NCI-H446 (cell line): ENCODE measurements around the gene RPP25.
"Not testable (repeated sequence)": the region's sequence is repeated elsewhere in the genome, so short reads cannot be mapped to it uniquely, and the experiment has no call there.

Source experiments
- DNase-seq, 2 experiments: peaks; one replicate each; lab custom pipeline; 2025; lab: John Stamatoyannopoulos, UW

RPP25 gene

DNA sequence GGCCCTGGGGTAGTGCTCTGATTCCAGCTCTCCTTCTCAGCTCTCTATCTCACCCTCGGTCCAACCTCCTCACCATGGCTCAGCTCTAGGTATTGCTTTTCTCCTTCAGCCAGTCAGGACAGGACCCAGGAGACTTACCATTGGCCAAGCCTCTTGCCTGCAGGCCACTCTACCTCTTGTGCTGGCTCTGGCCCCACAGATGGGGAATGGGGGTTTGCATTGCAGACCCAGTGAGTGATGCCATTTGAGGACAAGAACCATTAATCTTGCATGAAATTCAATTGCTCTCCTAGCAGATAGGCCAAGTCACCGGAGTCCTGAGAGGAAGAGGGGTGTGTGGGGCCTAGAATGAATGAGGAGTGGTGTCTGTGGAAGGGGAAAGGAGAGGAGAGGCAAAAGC lies 6.1 kb upstream of the RPP25 start:
- DNase-seq: no peak

DNA sequence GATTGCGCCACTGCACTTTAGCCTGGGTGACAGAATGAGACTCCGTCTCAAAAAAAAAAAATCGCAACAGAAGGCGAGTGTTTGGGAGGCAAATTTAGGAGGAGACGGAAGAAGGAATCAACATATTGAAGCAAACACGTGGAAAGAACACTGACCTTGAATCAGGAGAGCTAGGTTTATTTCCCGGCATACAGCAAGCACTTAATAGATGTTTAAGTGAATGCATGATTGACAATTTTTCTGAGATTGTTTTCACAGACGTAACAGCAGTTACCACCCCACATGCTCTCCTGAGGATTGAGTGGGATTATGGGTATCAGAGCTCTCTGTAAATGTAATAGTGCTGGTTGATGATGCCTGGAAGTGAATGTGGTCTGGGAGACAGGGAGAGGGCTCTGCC lies 5.6 kb upstream of the RPP25 start:
- no peak for DNase-seq

DNA sequence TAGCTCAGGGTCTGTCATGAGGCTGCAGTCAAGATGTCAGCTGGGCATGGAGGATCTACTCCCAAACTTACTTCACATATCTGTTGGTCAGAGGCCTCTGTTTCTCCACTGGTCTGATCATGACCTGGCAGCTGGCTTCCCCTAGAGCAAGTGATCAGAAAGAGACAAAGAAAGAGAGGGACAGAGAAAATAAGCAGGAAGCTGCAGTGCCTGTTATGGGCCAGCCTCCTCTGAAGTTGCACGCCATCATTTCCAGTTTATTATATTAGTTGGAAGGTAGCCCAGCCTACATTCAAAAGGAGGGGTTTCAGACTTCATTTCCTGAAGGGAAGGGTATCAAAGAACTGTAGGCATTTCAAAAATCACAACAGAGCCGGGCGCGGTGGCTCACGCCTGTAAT lies 5.0 kb upstream of the RPP25 start:
- no peak for DNase-seq

DNA sequence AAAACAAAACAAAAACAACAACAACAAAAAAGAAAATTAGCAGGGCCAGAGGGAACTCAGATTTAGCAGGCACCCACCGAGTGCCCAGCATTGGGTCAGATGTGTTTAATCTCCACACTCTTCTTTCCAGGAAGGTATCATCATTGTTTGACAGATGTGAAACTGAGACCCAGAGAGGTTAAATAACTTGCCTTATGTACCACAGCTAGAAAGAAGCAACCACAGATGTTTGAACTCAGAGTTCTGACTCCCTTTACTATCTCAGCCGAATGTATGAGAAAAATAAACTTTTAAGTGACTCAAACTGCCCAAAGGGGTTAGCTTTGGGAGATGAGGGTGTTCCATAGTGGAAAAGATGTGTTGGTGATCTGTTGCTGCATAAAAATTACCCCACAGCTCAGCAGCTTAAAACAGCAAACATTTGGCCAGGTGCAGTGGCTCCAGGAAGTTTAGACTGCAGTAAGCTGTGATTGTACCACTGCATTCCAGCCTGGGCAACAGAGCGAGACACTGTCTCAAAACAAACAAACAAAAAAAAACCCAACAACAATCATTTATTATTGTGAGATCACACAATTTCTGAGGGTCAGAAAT lies 4.5 kb upstream of the RPP25 start:
- DNase-seq: no peak

DNA sequence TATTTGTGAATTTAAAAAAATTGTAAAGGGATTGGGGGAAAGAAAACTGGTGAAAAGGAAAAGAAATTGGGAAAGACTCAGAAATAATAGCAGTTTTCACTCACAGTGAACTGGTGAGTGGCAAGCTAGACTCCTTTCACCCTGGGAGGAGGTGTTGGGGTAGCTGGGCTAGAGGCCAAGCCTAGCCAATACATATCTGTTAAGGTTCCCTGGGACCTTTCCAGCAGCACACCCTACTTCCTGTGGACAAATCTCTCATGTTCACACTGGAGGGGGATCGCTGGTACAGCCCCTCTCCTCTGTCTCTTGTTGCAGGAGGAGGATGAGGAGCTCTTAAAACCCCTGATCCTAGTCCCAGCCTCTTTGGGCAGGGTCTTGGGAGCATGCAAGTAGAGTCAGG lies 3.7 kb upstream of the RPP25 start:
- no peak for DNase-seq

DNA sequence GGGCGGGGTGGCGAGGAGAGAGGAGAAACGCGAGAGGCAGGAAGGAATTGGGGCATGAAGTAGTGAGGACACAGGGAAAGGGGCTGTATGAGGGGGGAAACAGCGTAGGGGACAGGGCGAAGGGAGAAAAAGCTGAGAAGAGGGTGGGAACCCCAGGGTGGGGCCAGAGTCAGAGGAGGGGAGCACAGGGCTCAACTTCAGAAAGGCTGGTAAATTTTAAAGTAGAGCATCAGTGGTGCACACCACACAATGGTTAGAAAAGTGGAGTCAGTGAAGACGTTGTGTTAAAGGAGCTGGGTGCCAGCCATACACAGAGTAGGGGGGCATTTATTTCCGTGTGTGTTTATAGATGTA lies 3.0 kb upstream of the RPP25 start:
- DNase-seq: no peak

DNA sequence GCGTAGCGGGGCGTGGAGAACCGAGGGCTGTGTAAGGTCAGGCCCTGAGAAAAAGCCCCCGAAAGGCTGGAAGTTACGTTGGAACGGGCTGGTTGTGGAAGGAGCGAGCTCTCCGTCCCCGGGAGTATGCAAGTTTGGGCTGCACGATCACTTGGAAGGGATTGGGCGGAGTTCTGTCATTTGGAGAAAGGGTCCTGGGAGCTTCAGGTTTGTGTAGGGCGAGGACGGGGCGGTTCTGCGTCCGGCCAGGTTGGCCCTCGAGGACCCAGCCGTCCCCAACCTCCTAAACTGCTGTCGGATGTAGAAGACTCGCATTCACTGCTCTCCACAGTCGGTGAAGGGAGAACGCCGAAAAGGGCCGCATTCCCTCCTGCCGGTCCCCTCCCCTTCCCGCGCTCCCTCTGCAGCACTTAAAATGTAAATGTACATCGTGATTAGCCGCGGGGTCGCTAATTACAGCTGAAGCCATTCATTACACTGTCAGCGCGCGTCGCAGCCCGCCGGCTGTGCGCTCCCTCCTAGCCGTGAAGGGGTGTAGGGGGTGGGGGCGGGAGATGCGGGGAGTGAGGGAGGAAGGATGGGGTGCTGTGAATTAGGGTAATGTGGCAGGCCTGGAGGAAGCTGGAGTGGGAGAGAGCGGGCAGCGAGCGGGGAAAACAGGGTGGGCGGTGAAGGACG lies 2.5 kb upstream of the RPP25 start:
- no peak for DNase-seq

DNA sequence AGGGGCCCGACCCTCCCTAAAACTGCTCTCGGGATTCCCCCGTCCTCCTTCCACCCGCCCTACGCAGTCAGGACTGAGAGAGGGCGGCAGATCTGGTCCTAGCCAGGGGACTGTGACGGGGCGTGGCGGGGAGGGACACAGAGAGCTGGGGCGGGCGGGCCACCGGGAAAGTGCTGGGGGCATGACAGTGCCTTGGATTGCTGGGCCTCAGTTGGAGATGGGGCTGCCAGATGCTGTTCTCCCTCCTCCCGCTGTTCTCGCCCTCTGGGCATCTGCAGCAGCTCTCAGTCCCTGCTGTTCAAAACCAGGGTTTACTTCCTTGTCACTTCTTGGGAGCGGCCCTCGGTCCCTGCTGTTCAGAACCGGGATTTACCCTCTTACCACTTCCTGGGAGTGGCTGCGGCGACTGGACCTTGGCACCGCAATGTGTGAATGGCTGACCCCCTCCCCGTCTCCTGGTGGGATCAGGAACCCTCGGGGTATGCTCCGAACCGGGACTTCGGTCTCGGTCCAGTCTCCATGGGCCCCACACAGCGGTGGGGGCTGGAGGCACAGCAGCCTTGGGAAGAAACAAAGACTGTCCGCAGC lies 1.8 kb upstream of the RPP25 start:
- no peak for DNase-seq

DNA sequence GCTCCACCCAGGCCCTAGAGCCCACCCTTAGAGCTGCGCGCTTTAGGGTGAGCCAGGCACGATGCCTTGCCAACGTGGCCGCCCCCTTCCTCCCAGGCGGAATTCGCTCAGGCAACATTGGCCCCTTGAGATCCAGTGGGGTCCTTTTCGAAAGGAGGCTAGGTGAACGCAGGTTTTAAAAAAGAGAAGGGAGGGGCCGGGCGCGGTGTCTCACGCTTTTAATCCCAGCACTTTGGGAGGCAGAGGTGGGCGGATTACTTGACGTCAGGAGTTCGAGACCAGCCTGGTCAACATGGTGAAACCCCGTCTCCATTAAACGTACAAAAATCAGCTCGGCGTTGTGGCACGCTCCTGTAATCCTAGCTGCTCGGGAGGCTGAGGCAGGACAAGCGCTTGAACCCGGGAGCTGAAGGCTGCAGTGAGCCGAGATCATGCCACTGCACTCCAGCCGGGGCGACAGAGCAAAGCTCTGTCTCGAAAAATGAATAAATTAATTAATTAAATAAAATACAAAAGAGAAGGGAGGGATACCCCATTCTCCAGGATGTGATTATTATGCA lies 984 bp upstream of the RPP25 start:
- DNase-seq: no peak

DNA sequence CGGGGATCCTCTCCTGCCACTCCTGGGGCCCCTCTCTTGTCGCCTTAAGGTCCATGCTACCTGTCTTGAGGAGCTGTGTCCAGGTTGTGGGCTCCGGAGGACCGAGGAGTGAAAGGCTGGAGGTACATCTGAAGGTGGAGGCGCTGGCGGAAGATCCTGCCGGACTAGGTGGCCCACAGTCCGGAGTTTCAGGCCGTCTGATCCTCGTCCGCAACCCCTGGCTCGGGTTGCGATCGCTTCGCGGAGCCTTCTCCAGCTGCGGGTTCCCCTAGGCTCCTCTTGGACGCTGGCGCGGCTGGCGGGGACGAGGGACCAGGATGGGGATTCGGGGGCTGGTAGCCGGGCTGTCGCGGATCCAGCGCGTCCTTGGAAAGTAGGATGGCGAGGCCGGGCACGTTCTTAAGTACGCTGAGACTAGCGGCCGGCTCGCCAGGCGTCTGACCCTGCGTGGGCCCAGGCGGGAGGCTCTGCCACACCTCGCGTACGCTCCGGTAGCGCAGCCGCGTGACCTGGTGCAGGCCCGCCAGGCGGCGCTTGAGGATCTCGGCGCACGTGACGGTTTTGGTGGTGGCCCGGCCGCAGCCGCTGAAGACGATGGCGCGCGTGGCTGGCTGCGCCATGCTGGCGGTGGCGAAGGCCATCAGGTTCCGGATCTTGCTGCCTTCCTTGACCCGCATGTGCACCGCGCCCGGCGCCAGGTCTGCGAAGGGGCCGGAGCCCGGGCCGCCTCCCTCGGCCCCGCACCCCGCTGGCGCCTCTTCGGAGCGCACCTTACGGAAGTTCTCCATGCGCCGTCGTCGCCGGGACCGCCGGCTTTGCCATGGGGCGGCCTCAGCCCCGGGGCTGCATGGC lies 550 bp downstream of the RPP25 start:
- peak; percentile 64 to 77 for DNase-seq

DNA sequence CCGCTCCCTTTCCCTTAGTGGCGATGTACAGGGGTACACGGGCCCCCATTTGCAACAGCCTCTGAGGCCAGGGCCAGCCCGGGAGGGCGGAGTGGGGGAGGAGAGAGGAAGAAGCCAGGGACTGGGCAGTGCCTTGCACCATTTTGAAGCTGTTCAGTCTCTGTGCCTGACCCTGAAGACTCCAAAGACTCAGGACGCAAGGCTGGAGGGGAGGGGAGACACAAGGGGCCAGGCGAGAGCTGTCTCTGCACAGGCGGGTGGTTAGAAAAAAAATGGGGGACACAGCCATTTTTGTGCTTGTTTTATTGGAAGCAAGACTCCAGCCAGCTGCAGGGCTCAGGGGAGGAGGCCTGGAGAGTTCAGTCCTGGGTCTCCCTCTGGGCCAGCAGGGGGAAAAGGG lies 1.6 kb downstream of the RPP25 start:
- DNase-seq: no peak

DNA sequence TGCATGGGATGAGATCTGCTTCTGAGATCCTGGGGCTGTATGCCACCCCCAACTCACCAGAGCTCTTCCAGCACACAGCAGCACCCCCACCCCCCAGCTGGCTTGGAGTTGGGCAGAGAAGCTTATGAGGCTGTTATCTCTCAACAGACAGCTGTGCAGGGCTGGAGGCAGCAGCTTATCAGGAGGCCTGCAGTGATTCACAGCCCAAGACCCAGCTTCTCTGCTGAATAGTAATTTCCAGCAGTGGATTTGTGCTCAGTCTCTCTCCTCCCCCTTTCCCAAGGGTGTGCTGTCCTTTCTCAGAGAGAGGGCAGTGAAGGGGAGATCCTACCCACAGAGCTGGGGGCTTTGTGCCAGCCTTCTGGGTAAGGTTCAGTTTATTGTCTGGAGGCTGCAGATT lies 2.1 kb downstream of the RPP25 start:
- DNase-seq: no peak

DNA sequence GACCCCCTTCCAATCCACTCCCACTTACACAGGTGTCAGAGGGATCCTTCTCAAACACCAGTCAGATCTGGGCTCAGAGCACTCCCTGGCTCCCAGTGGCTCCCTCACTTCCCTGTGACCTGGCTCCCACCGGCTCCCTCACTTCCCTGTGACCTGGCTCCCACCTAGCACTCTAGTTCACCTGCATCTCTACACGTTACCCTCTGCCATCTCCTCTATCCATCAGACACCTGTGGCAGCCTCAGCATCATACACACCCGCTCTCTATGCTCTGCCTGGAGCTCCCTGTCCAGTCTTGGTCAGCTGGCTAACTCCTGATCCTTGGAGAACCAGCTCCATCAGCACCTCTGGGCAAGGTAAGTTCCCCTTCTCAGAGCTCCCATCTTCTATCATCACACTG lies 5.6 kb downstream of the RPP25 start:
- no peak for DNase-seq

DNA sequence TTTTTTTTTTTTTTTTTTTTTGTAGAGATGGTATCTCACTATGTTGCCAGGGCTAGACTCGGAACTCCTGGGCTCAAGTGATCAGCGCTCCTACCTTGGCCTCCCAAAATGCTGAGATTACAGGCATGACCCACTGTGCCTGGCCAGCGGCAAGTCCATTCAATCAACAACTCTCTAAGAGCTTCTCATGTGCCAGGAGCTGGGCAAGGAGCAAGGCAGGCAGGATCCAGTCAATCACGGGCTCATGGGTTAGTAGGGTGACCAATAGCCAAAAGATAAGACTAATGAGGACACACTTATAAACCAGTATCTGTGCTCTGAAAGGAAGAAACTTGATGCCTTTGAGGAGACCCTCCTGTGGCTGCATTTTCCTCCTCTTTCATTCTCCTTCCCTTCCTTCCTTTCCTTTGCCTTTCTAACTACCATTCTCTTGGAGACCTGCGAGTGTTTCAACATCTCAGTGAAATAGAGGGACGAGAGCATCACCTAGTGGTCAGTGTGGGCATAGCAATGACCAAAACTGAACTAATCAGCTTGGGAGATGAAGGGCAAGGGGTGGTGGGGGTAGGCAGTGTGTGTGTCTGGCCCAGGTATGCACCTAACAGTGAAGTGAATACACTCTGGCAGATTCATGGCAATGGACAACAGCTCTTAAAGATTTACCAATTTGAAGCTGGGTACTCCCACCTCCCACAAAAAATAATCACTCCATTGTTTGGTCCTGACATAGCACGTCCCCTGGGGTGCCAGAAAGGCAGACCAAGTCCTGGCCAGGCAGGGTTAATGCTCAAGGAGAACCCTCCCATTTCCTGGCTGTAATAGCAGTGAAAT lies 6.3 kb downstream of the RPP25 start:
- peak; percentile 68 to 74 for DNase-seq

DNA sequence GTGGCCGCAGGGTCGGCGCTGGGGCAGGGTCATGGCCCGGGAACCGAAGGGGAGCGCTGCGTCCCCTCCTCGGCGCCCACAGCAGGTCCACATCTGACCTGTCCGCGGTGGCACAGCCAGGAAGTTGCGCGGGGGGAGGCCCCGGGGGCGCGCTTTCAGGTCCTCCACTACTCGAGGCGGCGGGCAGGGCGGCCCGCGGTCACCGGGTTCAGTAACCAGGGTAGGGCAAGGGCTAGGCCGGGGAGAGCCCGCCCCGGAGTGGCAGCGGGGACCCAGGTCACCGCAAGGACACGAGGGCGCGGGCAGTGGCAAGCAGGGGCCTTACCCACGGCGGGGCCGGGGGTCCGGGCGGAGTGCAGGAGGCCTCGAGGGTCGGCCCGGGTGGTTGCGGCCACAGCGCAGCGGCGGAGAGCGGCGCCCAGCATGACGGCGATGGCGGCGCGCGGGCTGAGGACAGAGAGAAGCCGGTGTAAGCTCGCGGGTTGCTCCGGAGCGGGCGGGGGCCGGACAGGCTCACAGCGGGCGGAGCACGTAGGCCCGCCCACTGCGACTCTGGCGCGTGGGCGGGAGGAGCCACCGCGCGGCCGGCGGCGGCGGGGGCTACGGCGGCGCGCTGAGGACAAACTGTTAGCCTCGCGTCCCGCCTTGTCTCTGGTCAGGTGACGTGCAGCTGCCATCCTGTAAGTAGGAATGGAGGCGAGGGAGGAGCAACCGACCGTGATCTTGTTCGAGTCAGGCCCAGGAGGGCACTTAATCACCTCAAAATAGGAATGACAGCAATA lies 18.8 kb downstream of the RPP25 start, which contains the start of gene COX5A:
COX5A (minus strand) TSS at position 484 of the 782 bp plus-strand sequence; CDS start at position 425, 59 bp downstream.
- DNase-seq: peak; percentile 81 to 95

DNA sequence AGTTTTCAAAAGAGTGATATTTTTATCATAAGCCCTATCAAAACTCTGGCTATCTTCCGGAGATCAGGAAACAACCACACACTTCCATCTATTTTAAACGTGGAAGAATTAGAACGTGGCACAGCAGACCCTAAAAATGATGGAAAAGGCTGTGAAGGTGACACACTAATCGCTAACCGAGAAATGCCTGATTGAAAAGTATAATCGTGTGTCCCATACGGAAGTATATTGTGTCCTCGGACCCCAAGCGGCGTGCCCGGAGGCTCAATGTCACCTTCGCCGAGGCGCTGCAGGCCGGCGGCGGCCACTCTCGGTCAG lies 19.3 kb downstream of the RPP25 start:
- no peak for DNase-seq

DNA sequence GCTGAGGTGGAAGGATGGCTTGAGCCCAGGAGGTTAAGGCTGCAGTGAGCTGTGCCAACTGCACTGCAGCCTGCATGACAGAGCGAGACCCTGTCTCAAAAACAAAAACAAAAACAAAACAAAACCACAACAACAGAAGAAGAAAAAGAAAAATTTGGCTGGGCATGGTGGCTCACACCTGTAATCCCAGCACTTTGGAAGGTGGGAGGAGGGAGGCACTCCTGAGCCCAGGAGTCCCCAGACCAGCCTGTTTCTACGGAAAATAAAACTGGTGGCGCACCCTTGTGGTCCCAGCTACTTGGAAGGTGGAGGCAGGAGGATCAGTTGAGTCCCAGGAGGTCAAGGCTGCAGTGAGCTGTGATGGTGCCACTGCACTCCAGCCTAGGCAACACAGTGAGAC lies 21.4 kb downstream of the RPP25 start:
- DNase-seq: not testable (repeated sequence)

DNA sequence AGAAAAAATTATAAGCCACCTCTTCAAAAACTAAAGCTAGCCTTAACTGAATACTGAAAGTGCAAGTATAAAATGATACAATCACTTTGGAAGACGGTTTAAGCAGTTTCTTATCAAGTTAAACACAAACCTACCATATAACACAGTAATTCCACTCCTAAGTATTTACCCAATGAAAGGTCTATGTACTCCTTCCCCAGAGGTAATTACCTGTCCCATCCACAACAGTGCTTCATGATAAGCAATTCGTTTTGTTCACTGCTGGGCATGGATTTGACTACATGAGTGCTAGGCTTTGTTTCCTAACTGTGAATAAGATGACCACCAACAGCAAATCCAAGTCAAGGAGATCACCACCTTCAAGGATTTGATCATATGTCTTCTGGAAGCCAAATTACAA lies 23.0 kb downstream of the RPP25 start:
- no peak for DNase-seq

DNA sequence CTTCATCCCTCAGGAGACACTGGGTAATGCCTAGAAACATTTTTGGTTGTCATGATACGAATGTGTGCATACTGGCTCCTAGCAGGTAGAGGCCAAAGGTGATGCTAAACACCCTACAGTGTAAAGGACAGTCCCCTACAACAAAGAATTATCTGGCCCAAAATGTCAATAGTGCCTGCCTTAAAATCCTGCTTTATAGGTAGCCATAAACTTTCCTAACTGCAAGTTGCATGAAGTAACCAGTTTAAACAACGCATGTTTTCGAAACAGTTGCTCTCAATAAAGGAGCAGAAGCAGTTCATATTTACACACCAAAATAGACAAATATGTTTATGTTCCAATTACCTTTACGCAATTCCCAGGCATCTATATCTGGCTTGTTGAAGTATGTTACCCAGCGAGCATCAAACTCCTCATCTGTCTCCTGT lies 27.8 kb downstream of the RPP25 start:
- DNase-seq: no peak

DNA sequence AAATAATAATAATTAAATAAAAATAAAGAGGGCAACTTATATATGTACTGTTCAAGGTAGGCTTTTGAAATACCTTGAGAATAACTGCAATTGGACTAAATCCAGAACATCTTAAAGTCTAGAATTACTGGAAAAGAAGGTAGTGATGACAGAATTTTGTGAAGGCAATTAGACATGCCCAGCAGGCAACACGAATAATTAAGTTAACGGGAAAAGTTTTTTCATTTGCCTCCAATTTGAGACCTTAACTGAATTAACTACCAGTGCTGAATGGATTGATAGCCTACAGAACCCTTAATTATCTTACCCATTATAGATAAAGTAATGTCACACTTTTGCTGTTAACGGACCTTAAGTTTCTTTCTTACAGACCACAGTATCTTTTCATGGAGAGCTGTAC lies 32.0 kb downstream of the RPP25 start:
- DNase-seq: no peak

DNA sequence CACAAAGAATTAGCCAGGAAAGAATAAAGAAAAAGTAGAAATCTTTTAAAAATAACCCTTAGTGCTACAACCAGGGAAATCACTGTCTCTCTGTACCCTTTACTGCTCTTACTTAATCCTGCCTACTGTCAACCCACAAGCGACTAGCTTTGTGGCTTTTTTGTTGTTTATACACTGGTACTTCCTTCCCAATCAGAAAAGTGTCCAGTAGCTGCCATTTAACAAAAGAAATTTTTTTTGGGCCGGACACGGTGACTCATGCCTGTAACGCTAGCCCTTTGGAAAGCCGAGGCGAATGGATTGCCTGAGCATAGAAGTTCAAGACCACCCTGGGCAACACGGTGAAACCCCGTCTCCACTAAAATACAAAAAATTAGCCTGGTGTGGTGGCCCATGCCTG lies 36.1 kb downstream of the RPP25 start:
- no peak for DNase-seq
